Measurements from ENCODE around the gene BCAS4.

BCAS4 gene

GRCh38 chr20:50857348-50857747 is 62.5 kb downstream of the BCAS4 start:
- no peak for DNase-seq

GRCh38 chr20:50858525-50858924 is 63.7 kb downstream of the BCAS4 start:
- no peak for DNase-seq

- no peak for DNase-seq
Observed at GRCh38 chr20:50859161-50859560, 64.3 kb downstream of the BCAS4 start.

GRCh38 chr20:50861012-50861411 is 66.2 kb downstream of the BCAS4 start:
- no peak for DNase-seq

GRCh38 chr20:50862546-50862945 is 67.7 kb downstream of the BCAS4 start:
- DNase-seq, result no peak

GRCh38 chr20:50865114-50865513 is 70.3 kb downstream of the BCAS4 start:
- no peak for DNase-seq

- no peak for DNase-seq
Observed at GRCh38 chr20:50865591-50865990, 70.7 kb downstream of the BCAS4 start.

- no peak for DNase-seq
Observed at GRCh38 chr20:50866036-50866685, 71.3 kb downstream of the BCAS4 start.

- DNase-seq, result no peak
Observed at GRCh38 chr20:50866831-50867230, 72.0 kb downstream of the BCAS4 start.

- no peak for DNase-seq
Observed at GRCh38 chr20:50867805-50868204, 72.9 kb downstream of the BCAS4 start.

- no peak for DNase-seq
Observed at GRCh38 chr20:50868509-50869495, 73.9 kb downstream of the BCAS4 start.

- DNase-seq, result no peak
Observed at GRCh38 chr20:50870561-50871161, 75.8 kb downstream of the BCAS4 start.

- no peak for DNase-seq
Observed at GRCh38 chr20:50872560-50873425, 77.9 kb downstream of the BCAS4 start.

GRCh38 chr20:50873585-50873984 is 78.7 kb downstream of the BCAS4 start:
- DNase-seq, result no peak

- DNase-seq, result no peak
Observed at GRCh38 chr20:50874111-50874757, 79.4 kb downstream of the BCAS4 start.

GRCh38 chr20:50874758-50875665 is 80.2 kb downstream of the BCAS4 start:
- DNase-seq, result no peak

- no peak for DNase-seq
Observed at GRCh38 chr20:50876063-50876685, 81.3 kb downstream of the BCAS4 start.

- DNase-seq, result no peak
Observed at GRCh38 chr20:50876816-50877215, 82.0 kb downstream of the BCAS4 start.

GRCh38 chr20:50877232-50877743 is 82.4 kb downstream of the BCAS4 start:
- no peak for DNase-seq
